GM19023 (cell line): ENCODE results near the gene RGCC.
"Not testable (repeated sequence)": the region's sequence is repeated elsewhere in the genome, so short reads cannot be mapped to it uniquely, and the experiment has no call there.

Experiments used
- ATAC-seq: cut with Tn5 transposase; IDR thresholded peaks from one replicate; pipeline ENCODE4 v1.9.1; 2021; ENCODE audit warnings: mild to moderate bottlenecking, moderate library complexity; ENCODE audit not compliant: unreplicated experiment

RGCC gene

GRCh38 chr13:41456768-41457588, at the start of gene RGCC:
Gene RGCC, plus strand, starts transcription at chr13:41457550. Its CDS starts 158 bp downstream, at chr13:41457708.
- ATAC-seq: peak; percentile 59

GRCh38 chr13:41408121-41408520, 49.2 kb upstream of the RGCC start:
- no peak for ATAC-seq

DNA sequence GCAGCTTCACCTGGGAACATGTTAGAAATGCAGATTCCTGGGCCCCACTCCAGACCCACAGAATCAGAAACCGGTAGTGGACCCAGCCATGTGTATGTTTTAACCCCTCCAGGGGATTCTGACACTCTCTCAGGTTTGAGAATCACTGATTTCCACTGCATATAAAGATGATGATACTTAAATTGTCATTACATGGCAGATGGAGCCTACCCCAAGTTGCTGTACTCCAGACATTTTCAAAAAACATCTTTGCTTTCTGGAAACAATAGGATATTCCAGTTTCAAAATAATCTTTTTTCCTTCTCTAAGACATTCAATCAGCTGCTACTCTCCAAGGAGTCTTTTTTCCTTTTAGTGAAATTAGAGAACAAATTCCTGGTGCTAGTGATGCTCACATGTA, 48.6 kb upstream of the RGCC start:
- ATAC-seq: no peak

GRCh38 chr13:41409611-41410010, 47.7 kb upstream of the RGCC start:
- no peak for ATAC-seq

DNA sequence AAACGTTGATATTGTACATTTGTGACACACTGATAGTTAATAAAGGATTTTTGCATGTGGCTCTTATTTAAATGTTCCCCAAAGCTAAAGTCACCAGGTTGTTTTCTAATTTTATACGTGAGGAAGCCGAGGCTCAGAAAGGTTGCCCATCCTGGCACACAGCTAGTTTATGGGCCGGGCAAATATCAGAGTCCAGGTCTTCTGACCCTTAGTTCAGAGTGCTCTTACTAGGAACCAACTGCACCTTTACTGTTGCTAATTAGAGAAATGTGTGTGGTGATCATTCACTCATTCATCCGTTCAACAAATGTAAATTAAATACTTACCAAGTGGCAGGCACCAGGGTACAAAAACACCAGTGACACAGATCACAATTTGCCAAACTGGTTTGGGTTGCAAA, 46.3 kb upstream of the RGCC start:
- ATAC-seq: no peak

- ATAC-seq: no peak
Measured at GRCh38 chr13:41411522-41411921, 45.8 kb upstream of the RGCC start.

- ATAC-seq: no peak
Measured at GRCh38 chr13:41413872-41414271, 43.5 kb upstream of the RGCC start.

GRCh38 chr13:41416276-41416675, 41.1 kb upstream of the RGCC start:
- ATAC-seq: no peak

GRCh38 chr13:41418027-41418426, 39.3 kb upstream of the RGCC start:
- ATAC-seq: no peak

DNA sequence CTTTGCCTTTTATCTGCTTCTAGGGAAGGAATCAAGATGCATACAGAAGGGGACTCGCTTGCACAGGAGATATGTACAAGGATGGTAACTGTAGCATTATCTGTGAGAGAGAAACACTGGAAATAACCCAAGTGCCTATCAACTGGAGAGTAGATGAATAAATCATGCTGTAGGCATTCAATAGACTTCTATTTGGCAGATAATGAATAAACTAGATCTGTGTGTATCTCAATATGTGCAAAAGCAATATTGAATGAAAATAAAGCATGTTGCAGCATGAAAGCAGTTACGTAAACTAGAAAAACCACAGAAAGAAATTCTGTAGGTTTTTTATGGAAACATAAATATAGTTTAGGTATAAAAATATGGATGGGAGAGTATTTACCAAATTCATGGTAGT, 38.6 kb upstream of the RGCC start:
- ATAC-seq: no peak

- ATAC-seq: no peak
Measured at GRCh38 chr13:41419206-41419605, 38.1 kb upstream of the RGCC start.

- ATAC-seq: no peak
Measured at GRCh38 chr13:41420146-41420545, 37.2 kb upstream of the RGCC start.

GRCh38 chr13:41421330-41421729, 36.0 kb upstream of the RGCC start:
- ATAC-seq: not testable (repeated sequence)

DNA sequence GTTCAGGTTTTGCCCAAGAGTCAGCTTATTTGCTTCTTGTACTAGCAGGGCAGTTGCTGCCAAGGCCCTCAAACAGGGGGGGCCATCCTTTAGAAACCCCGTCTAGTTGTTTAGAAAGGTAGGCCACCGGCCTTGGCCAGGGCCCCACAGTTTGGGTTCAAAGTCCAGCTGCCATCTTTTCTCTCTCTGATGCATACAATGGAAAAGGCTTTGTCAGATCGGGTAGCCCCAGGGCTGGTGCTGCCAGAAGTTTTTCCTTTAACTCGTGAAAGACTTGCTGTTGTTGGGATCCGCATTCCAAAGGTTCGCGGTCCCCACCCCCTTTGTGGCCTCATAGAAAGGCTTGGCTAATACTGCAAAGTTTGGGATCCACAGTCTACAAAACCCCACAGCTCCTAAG, 35.4 kb upstream of the RGCC start:
- ATAC-seq: not testable (repeated sequence)

- ATAC-seq: not testable (repeated sequence)
Measured at GRCh38 chr13:41423259-41423658, 34.1 kb upstream of the RGCC start.

DNA sequence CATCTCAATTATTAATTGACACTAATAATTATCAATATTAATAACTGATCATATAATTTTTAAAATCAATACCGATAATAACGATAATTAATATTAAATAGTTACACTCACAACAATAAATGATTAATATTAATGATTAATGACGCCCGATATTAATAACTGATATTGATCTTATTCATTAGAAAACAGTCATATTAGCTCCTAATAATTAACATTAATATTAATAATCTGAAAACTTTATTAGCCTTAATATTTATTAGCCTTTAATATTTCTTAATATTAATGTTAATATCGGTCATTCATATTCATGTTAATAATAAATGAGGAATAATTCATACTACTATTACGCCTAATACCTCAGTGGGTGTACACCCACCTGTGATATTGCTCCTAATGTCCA, 32.7 kb upstream of the RGCC start:
- not testable (repeated sequence) for ATAC-seq

DNA sequence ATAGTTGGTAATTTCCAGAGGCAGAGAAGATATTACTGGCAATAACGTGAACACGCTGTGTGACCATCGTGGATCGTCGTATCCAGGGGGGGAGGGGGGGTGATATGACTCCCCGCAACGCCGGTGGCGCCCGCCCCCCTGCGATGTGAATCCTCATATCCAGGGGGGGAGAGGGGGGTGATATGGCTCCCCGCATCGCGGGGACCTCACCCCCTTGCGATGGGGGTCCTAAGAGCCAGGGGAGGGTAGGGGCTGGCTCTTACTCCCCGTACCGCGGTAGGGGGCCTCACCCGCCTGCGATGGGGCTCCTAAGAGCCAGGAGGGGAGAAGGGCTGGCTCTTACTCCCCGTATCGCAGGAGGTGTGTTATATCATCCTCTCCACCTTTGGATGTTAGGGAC, 31.3 kb upstream of the RGCC start:
- ATAC-seq: no peak

GRCh38 chr13:41427666-41428065, 29.7 kb upstream of the RGCC start:
- ATAC-seq: no peak

DNA sequence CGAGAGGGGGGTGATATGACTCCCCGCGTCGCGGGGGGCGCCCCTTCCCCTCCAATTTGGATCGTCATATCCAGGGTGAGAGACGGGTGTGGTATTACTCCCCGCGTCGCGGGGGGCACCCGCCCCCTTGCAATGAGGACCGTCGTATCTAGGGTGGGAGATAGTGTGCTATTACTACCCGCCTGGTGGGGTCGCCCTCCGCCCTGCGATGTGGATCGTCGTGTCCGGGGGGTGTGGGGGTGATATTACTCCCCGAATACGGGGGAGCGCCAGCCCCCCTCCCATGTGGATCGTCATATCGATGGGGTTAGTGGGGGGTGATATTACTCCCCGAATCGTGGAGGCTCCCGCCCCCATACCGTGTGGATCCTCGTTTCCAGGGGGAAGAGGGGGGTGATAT, 29.2 kb upstream of the RGCC start:
- no peak for ATAC-seq

- not testable (repeated sequence) for ATAC-seq
Measured at GRCh38 chr13:41434030-41434429, 23.3 kb upstream of the RGCC start.

GRCh38 chr13:41434831-41435520, 22.4 kb upstream of the RGCC start:
- no peak for ATAC-seq

DNA sequence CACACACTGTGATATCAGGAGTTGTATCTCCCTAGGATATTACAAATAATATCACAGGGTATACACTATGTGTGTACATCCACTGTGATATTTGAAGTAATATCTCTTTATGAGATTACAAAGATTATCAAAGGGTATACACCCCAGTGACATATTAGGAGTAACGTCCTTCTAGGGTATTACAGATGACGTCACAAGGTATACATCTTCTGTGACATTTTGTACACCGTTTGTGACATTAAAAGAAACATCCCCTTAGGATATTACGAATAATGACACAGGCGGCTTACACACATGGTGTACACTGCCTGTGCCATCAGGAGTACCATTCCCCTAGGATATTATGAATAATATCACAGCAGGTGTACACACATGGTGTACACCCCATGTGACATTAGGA, 13.4 kb upstream of the RGCC start:
- ATAC-seq: no peak
